Liver (tissue), 9 donors: Measurements from ENCODE around the gene GLOD4. TPM values are rescaled to one million over a fixed set of nuclear protein-coding genes. Genes with fewer than 3 reads are reported as not detected.
A peak's percentile ranks its signal among the peaks of the same experiment; 100 is the strongest.

Source experiments
- DNase-seq: peaks from one replicate; pipeline ENCODE4 v3.0.0-alpha.2; 2017; ENCODE audit warnings: low spot score
- H3K27ac ChIP-seq, 2 donors: one replicate each; pipeline ENCODE4 v1.7.0; 2013; ENCODE audit warnings: inconsistent platforms in 2 of 2, low read length in 2 of 2, control low read depth in 1 of 2, low read depth in 1 of 2, mild to moderate bottlenecking in 1 of 2
- H3K27me3 ChIP-seq, 4 donors: one replicate each; pipeline versions ENCODE4 v1.6.1 to v1.7.0; 2013; ENCODE audit warnings: low read length in 3 of 4, inconsistent platforms in 1 of 4, mild to moderate bottlenecking in 1 of 4, moderate library complexity in 1 of 4; ENCODE audit not compliant: control insufficient read depth in 4 of 4, insufficient read depth in 4 of 4
- H3K36me3 ChIP-seq, 4 donors: one replicate each; pipeline versions ENCODE4 v1.6.1 to v1.7.0; 2013; ENCODE audit warnings: low read length in 3 of 4, mild to moderate bottlenecking in 3 of 4, low read depth in 1 of 4, moderate library complexity in 1 of 4; ENCODE audit not compliant: control insufficient read depth in 4 of 4, insufficient read depth in 3 of 4
- H3K4me1 ChIP-seq, 4 donors: one replicate each; pipeline versions ENCODE4 v1.6.1 to v1.7.0; 2013; ENCODE audit warnings: low read length in 3 of 4, mild to moderate bottlenecking in 3 of 4, moderate library complexity in 1 of 4; ENCODE audit not compliant: control insufficient read depth in 4 of 4, insufficient read depth in 4 of 4
- H3K4me3 ChIP-seq, 3 donors: one replicate each; pipeline versions ENCODE4 v1.6.1 to v1.7.0; 2013; ENCODE audit warnings: low read length in 3 of 3, control low read depth in 1 of 3, low read depth in 1 of 3, mild to moderate bottlenecking in 1 of 3
- H3K9ac ChIP-seq, 2 donors: one replicate each; pipeline ENCODE4 v1.7.0; 2013; ENCODE audit warnings: low read length in 2 of 2, mild to moderate bottlenecking in 2 of 2, moderate library complexity in 2 of 2, control low read depth in 1 of 2, low read depth in 1 of 2
- H3K9me3 ChIP-seq, 4 donors: one replicate each; pipeline versions ENCODE4 v1.6.1 to v1.7.0; 2013; ENCODE audit warnings: low read length in 3 of 4; ENCODE audit not compliant: control insufficient read depth in 4 of 4
- FOXA1 ChIP-seq: IDR thresholded peaks from 2 replicates; pipeline ENCODE4 v1.6.1; 2016; ENCODE audit warnings: antibody characterized with exemption
- HNF4A ChIP-seq, 2 donors: conservative IDR thresholded peaks; 2 replicates each; pipeline ENCODE4 v1.6.1; 2016; ENCODE audit warnings: antibody characterized with exemption in 2 of 2, mild to moderate bottlenecking in 2 of 2
- JUND ChIP-seq, 2 donors: IDR thresholded peaks; 2 replicates each; pipeline ENCODE4 v1.6.1; 2016; ENCODE audit warnings: antibody characterized with exemption in 2 of 2
- RXRA ChIP-seq, 2 donors: IDR thresholded peaks; 2 replicates each; pipeline ENCODE4 v1.6.1; 2017 to 2018; ENCODE audit warnings: antibody characterized with exemption in 2 of 2, mild to moderate bottlenecking in 1 of 2
- SP1 ChIP-seq: IDR thresholded peaks from 2 replicates; pipeline ENCODE4 v1.6.1; 2018; ENCODE audit warnings: antibody characterized with exemption, mild to moderate bottlenecking
- TAF1 ChIP-seq: conservative IDR thresholded peaks from 2 replicates; pipeline ENCODE4 v1.6.1; 2016; ENCODE audit warnings: antibody characterized with exemption, mild to moderate bottlenecking
- WGBS: extraction: QIAGEN DNeasy Blood & Tissue Kit; methylation state at CpG from one replicate; pipeline ENCODE4 v1.1.7; 2013; 5-methylcytosine and 5-hydroxymethylcytosine counted together
- polyA plus RNA-seq, 2 donors: library from polyadenylated mRNA; stranded (reverse) in 1 of 2; unstranded in 1 of 2; fragments of 200-250 nt in 1 of 2; fragments of >200 nt in 1 of 2; fragmentation: Nextera tagmentation in 1 of 2; extraction: Ambion mirVana in 1 of 2; gene quantifications; one replicate each; pipeline versions ENCODE4 v1.2.1 to v1.2.3, GENCODE V29; 2013 to 2015
- total RNA-seq, 2 donors: library from RNA; depleted of rRNA; stranded (reverse); fragments of >200 nt; gene quantifications; one replicate each; pipeline ENCODE4 v1.2.3, GENCODE V29; 2014
- TF ChIP-seq, protein P1 (sequence below): IDR thresholded peaks from 2 replicates; pipeline ENCODE4 v1.6.1; 2016; ENCODE audit warnings: antibody characterized with exemption
- TF ChIP-seq, protein P2 (sequence below): IDR thresholded peaks from 2 replicates; pipeline ENCODE4 v1.6.1; 2016; ENCODE audit warnings: antibody characterized with exemption
- donor health status: healthy.
- donor health status: healthy.
- donor health status: healthy.
- donor health status: healthy.
- donor health status: healthy.

The GLOD4 gene
- total and polyA plus RNA-seq, 4 donors = 26.1 to 50.5 (median 39.0) TPM

DNA sequence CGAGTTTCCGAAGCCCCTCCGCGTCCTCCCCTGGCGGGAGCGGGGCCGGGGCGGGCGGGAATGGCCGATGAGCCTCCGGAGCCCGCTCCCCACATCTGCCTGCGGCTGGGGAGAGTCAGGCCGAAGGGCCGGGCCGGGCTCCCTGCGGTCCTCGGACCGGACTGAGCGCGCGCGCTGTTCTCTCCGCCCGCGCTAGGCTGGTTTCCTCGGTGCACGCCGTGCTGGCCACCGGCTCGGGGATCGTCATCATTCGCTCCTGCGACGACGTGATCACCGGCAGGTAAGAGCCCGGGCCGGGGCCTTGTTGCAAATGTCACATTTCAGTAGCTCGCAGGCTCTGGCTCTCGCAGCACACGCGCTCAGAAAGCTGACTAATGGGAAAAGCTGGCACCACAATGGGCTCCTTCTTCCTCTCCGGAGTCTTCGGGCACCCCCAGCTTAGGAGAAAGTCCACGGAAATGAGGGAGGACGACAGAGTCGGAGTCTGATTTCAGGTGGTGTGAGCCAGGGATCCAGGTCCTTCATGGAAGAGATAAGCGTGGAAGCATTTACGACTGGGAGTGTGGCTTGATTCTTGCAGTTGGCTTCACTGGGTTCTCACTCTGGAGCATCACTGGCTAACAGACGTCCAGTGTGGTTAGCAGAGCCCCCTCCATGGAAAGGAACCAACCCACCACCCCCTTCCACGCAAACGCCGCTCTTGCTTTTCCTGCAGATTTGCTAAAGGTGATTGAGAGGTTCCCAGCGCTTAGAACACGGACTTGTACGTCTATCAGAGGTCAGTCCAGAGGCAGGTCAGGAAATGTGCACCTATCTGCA lies 49.0 kb downstream of the GLOD4 start:
- Histone ChIP-seq H3K4me3 (peak overlapping the region; percentile 44 to 91 (median 54)), H3K4me1 (peaks cover 0 to 14% (median 7%) of the 10 kb centered on the region in 4 donors), H3K36me3 (no peaks in the 10 kb centered on the region), H3K27me3 (no peaks in the 10 kb centered on the region), H3K9ac (peak overlapping the region in 1 of 2 donors; percentile 4), H3K9me3 (no peaks in the 10 kb centered on the region), H3K27ac (peak overlapping the region in 1 of 2 donors; percentile 25)
- 11% methylated on average over 57 of the region's 57 CpGs for WGBS
- DNase-seq = no peak
- TF ChIP-seq, protein P1, sequence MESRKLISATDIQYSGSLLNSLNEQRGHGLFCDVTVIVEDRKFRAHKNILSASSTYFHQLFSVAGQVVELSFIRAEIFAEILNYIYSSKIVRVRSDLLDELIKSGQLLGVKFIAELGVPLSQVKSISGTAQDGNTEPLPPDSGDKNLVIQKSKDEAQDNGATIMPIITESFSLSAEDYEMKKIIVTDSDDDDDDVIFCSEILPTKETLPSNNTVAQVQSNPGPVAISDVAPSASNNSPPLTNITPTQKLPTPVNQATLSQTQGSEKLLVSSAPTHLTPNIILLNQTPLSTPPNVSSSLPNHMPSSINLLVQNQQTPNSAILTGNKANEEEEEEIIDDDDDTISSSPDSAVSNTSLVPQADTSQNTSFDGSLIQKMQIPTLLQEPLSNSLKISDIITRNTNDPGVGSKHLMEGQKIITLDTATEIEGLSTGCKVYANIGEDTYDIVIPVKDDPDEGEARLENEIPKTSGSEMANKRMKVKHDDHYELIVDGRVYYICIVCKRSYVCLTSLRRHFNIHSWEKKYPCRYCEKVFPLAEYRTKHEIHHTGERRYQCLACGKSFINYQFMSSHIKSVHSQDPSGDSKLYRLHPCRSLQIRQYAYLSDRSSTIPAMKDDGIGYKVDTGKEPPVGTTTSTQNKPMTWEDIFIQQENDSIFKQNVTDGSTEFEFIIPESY = no peak

DNA sequence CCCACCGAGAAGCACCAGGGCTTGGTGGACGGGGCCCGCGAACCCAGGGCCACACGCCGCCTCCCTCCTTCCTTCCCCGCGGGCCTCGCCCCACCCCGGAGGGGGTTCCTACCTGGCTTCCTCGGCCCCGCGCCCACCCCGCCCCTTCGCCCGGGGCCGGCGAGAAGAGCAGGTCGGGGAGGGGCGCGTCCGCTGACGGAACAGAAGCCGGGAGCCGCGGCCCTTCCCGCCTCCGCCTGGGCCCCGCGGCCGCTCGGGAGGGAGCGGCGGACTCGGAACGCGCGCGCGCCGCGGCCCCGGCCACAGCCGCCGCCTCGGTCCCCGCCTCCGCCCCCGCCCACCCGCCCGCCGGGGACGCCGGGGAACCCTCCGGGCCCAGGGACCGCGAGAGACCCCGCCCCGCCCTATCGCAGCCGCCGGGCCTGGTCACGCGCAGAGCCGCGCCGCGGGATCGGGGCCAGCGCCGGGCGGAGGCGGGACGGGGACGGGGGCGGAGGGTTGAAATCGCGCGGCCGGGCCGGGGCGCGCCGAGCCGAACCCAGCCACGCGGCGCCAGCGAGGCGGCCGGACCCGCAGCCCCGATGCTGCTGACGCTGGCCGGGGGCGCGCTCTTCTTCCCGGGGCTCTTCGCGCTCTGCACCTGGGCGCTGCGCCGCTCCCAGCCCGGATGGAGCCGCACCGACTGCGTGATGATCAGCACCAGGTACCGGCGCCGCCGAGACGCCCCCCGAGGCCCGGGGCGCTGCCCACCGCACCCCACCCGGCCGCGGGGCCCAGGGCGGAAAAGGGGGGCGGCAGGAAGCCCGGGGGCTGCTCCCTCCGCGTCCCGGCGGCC lies 49.8 kb downstream of the GLOD4 start, which contains the start of gene TLCD3A:
TSS of gene TLCD3A (plus strand) at position 530 of the 835 bp plus-strand sequence. CDS start at position 582, 52 bp downstream.
- DNase-seq = peak; percentile 65
- Histone ChIP-seq H3K27ac (peak within 1 kb of the TSS in 1 of 2 donors; percentile 25), H3K4me3 (peak within 1 kb of the TSS; percentile 44 to 91 (median 63)), H3K27me3 (no peaks in the 10 kb centered on the region), H3K4me1 (peaks cover 0 to 14% (median 7%) of the 10 kb centered on the region in 4 donors), H3K9ac (peak within 1 kb of the TSS in 1 of 2 donors; percentile 5), H3K9me3 (no peaks in the 10 kb centered on the region), H3K36me3 (no peaks in the 10 kb centered on the region)
- under 1% methylated on average over 126 of the region's 126 CpGs for WGBS
- no peak for TF ChIP-seq TAF1
- TF ChIP-seq JUND (IDR thresholded peaks at IDR 0.05) = no peak
- TF ChIP-seq HNF4A (conservative IDR thresholded peaks at IDR 0.05) = no peak
- no peak for TF ChIP-seq FOXA1
- TF ChIP-seq RXRA (IDR thresholded peaks at IDR 0.05) = no peak

DNA sequence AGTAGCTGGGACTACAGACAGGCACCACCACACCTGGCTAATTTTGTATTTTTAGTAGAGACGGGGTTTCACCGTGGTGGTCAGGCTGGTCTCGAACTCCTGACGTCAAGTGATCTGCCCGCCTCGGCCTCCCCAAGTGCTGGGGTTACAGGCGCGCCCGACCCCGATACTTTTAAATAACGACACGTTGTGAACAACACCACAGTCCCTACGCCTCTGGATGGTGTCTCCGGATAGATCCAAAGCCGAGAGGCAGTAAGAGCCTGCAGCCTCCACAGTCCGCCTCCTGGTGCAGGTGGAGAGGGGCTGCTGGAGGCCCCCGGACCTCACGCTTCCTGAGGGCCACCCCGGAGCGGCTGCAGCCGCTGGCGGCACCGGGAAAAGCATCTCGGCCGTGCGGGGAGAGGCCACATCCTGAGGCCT lies 50.4 kb downstream of the GLOD4 start:
- TF ChIP-seq FOXA1 = no peak
- no peak for TF ChIP-seq SP1
- TF ChIP-seq, protein P2, sequence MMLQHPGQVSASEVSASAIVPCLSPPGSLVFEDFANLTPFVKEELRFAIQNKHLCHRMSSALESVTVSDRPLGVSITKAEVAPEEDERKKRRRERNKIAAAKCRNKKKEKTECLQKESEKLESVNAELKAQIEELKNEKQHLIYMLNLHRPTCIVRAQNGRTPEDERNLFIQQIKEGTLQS = no peak
- TF ChIP-seq, protein P1 = no peak

More for the DNA sequence above, 50.4 kb downstream of the GLOD4 start:
- Histone ChIP-seq H3K27me3 (no peaks in the 10 kb centered on the region), H3K9ac (peak overlapping the region in 1 of 2 donors; percentile 5), H3K27ac (no peak overlapping the region), H3K4me3 (peak overlapping the region; percentile 38 to 91 (median 63)), H3K9me3 (no peaks in the 10 kb centered on the region), H3K36me3 (no peaks in the 10 kb centered on the region), H3K4me1 (peaks cover 0 to 14% (median 7%) of the 10 kb centered on the region in 4 donors)
- DNase-seq = no peak
- 26% methylated on average over 26 of the region's 26 CpGs for WGBS
